HG03060 (cell line): ENCODE data around the gene GRID1.

ENCODE experiments used
- ATAC-seq: cut with Tn5 transposase; IDR thresholded peaks from one replicate; pipeline ENCODE4 v1.9.1; 2021; ENCODE audit warnings: low read depth, moderate number of reproducible peaks; ENCODE audit not compliant: unreplicated experiment

GRID1 gene

DNA sequence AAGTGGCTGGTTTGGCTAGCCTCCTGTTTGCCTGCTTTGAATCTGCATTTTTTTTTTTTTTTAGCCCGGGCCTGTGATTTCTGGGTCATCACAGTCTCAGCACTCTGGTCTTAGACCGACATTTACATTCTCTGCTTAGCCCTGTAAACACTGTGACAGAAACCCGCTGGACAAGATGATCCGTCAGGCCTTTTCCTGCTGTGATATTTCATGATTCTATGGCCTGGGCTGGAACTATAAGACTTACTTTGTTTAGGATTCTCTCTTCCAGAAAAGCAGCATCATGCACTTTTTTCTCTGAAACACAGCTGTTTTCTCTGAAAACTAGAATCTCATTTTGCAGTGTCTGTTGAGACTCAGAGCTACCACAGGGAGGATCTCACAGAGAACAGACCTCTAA lies 705.5 kb downstream of the GRID1 start:
- ATAC-seq, result no peak

GRCh38 chr10:85659331-85659730 lies 707.3 kb downstream of the GRID1 start:
- no peak for ATAC-seq

DNA sequence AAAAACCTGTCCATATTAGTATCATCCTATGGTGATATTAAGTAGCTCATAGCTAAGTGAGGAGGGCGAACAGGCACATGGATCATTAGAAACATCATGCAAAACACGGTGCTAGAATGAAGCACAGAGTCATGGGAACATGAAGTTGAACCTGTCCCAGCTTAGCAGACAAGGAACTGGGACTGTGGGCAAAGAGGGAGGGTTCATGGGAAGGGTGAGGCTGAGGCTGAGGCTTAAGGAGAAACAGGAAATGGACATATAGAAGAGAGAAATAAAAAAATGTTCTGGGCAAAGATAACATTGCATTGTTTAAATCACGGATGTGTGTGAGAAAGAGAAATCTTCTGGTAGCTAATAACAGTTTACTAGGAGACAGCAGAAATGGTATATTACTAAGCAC lies 708.1 kb downstream of the GRID1 start:
- no peak for ATAC-seq

- no peak for ATAC-seq
Observed at GRCh38 chr10:85657476-85658113, 709.0 kb downstream of the GRID1 start.

- ATAC-seq, result no peak
Observed at GRCh38 chr10:85655411-85655810, 711.2 kb downstream of the GRID1 start.

DNA sequence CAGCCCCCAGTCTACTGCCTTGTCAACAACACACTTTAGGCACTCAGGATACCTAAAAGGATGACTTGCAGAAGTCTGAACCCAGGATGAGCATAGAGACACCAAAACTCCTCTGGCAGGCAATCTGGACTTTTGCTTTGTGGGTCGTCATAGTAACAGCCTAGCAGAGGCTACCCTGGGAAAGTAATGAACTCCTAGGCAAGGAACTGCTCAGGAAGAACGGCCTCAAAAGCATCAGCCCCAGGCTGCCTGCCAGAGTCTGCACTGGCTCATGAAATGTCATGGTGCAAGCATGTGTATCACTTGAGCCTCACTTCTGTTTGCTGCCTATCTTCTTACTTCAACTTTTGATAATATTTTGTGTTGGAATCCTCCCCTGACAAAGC lies 715.1 kb downstream of the GRID1 start:
- no peak for ATAC-seq

DNA sequence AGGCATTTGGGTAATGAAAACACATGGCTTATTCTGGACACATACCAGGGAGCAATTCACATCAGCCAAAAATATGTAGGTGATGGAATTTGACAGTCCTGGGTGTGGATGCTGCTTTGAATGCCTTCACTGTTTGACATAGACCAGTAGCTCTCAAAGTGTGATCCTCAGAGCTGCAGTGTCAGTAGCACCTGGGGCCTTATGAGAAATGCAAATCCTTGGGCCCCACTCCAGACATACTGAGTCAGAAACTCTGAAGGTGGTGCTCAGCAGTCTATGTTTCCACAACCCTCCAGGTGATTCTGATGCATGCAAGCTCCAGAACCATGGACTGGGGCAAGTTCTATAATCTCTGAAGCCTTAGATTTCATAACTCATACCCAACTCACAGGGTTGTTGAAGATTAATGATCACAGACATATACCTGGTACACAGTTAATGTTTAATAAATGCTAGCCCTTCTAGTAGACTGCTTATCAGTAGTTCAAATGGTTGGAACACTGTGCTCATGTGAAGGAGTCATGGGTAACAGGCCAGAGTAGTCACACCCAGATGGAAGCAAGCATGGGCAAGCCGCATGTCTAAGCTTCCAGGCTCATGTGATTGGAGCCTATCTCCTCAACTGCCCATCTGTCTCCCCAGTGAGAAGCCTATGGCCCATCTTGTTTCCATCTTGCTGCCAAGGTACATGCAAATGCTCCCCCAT lies 715.7 kb downstream of the GRID1 start:
- no peak for ATAC-seq

GRCh38 chr10:85649461-85649860 lies 717.1 kb downstream of the GRID1 start:
- ATAC-seq, result no peak

- ATAC-seq, result no peak
Observed at GRCh38 chr10:85648279-85648754, 718.3 kb downstream of the GRID1 start.

GRCh38 chr10:85647741-85648140 lies 718.9 kb downstream of the GRID1 start:
- ATAC-seq, result no peak

- no peak for ATAC-seq
Observed at GRCh38 chr10:85645926-85646711, 720.5 kb downstream of the GRID1 start.

DNA sequence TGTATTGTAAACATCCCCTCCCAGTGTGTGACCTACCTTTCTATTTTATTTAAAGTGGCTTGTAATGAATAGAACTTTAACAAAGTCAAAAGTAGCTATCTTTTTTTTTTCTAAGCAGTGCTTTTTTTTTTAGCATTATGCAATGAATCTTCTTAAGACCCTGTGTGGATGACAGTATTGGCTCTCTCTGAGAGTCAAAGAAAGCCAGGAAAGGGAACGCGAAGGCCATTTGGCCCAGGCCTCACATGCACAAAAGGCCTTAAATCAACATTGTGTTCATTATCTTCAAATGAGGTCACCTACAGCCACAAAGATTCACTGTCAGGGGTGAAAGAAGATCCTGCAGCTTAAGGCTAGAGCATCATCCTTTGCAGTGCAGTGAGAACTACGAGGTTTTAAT lies 721.5 kb downstream of the GRID1 start:
- ATAC-seq, result no peak

- no peak for ATAC-seq
Observed at GRCh38 chr10:85643845-85644525, 722.6 kb downstream of the GRID1 start.

- ATAC-seq, result no peak
Observed at GRCh38 chr10:85643171-85643844, 723.3 kb downstream of the GRID1 start.

DNA sequence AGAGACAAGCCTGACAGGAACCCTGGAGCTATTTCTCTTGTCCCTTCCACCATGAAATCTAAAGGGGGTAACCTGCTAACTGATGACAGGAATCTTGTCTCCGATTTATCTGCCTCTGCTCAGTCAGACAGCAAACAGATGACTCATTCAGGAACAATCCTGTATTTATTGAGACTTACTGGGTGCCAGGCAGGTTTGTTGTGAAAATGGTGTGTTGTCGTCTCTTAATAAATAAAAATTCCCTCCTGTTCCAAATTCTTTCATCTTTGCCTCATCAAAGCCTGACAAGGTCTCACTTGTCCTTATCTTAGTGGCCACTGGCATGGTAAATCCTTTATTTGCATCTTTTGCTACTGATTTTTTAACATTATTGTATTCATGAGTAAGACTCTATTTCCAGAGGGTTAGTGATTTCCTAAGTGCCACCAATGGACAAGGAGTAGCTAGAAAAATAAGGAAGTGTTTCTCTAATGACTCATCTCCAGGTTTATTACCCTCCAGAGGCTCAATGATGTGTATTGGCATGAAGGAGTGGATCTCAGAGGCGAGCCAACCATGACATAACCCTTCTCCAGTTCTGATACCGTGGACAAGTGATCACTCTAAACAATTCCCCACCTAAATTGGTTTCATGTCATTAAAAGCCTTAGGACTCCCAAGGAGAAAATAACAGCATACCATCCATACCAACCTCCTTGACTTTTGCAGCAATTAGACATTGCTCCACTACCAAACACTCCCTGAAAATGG lies 724.0 kb downstream of the GRID1 start:
- ATAC-seq, result no peak

DNA sequence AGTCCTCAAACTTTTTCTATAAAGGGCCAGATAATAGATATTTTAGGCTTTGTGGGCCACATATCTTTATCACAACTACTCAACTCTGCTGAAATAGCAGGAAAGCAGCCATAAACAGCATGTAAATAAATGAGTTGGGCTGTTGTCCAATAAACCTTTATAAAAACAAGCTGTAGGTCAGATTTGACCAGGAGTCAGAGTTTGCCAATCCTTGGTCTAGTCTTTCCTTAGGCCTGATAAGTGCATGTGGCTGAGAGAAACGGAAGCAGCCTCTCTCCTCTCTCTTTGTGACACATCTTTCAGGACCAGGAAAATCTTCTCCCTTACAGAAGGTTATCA lies 724.5 kb downstream of the GRID1 start:
- no peak for ATAC-seq

GRCh38 chr10:85641479-85642009 lies 725.1 kb downstream of the GRID1 start:
- ATAC-seq, result peak; percentile 48

- peak; percentile 52 for ATAC-seq
Observed at GRCh38 chr10:85638797-85639196, 727.8 kb downstream of the GRID1 start.

GRCh38 chr10:85635650-85636049 lies 730.9 kb downstream of the GRID1 start:
- peak; percentile 46 for ATAC-seq

GRCh38 chr10:85624511-85624910 lies 742.1 kb downstream of the GRID1 start:
- ATAC-seq, result no peak
